HG03097 (cell line): ENCODE results near the gene PPIB.
"Not testable (repeated sequence)": the region's sequence is repeated elsewhere in the genome, so short reads cannot be mapped to it uniquely, and the experiment has no call there.

Source experiments
- ATAC-seq: cut with Tn5 transposase; IDR thresholded peaks from one replicate; pipeline ENCODE4 v1.9.1; 2021; ENCODE audit not compliant: unreplicated experiment, low FRiP score

PPIB gene

GRCh38 chr15:64110950-64111678 is 51.7 kb downstream of the PPIB start:
- ATAC-seq, result no peak

- ATAC-seq, result not testable (repeated sequence)
Observed at GRCh38 chr15:64110108-64110701, 52.6 kb downstream of the PPIB start.

- no peak for ATAC-seq
Observed at GRCh38 chr15:64107337-64107736, 55.5 kb downstream of the PPIB start.
